Ishikawa (cell line): ENCODE measurements around the gene PCDH8.

ENCODE experiments used
- CEBPB ChIP-seq: IDR thresholded peaks from 2 replicates; pipeline ENCODE4 v1.6.1; 2012
- EGR1 ChIP-seq: IDR thresholded peaks from 2 replicates; pipeline ENCODE4 v1.6.1; 2012
- EP300 ChIP-seq: IDR thresholded peaks from 2 replicates; pipeline ENCODE4 v1.6.1; 2012; ENCODE audit warnings: borderline replicate concordance
- FOXM1 ChIP-seq: IDR thresholded peaks from 2 replicates; pipeline ENCODE4 v1.6.1; 2012; ENCODE audit warnings: low read depth, borderline replicate concordance
- NFIC ChIP-seq: IDR thresholded peaks from 2 replicates; pipeline ENCODE4 v1.6.1; 2012
- RAD21 ChIP-seq: IDR thresholded peaks from 2 replicates; pipeline ENCODE4 v1.6.1; 2012; ENCODE audit warnings: low read depth
- TAF1 ChIP-seq: IDR thresholded peaks from 2 replicates; pipeline ENCODE4 v1.6.1; 2012; ENCODE audit warnings: low read depth, mild to moderate bottlenecking
- TCF12 ChIP-seq: IDR thresholded peaks from 2 replicates; pipeline ENCODE4 v1.6.1; 2012; ENCODE audit warnings: low read depth
- YY1 ChIP-seq: IDR thresholded peaks from 2 replicates; pipeline ENCODE4 v1.6.1; 2012; ENCODE audit warnings: low read depth
- TF ChIP-seq, protein P1 (sequence below): IDR thresholded peaks from 2 replicates; pipeline ENCODE4 v1.6.1; 2012
- TF ChIP-seq, protein P2 (sequence below): IDR thresholded peaks from 2 replicates; pipeline ENCODE4 v1.6.1; 2012; ENCODE audit warnings: low read depth, mild to moderate bottlenecking

DNA sequence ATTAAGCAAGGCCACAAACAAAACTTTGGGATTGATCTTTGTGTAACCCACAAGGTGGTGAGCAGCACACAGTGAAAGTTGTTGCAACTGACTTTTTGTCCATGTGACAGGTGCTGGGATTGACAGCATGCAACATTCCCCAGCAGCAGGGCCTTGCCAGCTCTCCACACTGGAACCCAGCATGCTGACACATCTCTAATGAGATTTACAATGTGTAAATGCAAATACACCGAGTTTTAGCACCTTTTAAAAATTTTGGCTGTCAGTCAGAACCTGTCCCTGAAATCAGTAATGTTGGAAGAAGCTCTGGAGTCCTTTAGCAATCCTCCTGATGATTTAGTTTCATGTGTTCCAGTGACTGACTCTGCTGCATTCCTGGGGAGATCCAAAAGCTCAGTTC is 16.5 kb upstream of the PCDH8 start:
- TF ChIP-seq NFIC (no peak), TAF1 (no peak), RAD21 (no peak), EP300 (no peak), FOXM1 (no peak), CEBPB (no peak), YY1 (no peak), TCF12 (no peak), EGR1 (no peak)
- TF ChIP-seq, protein P1, sequence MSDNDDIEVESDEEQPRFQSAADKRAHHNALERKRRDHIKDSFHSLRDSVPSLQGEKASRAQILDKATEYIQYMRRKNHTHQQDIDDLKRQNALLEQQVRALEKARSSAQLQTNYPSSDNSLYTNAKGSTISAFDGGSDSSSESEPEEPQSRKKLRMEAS: no peak
- TF ChIP-seq, protein P2, sequence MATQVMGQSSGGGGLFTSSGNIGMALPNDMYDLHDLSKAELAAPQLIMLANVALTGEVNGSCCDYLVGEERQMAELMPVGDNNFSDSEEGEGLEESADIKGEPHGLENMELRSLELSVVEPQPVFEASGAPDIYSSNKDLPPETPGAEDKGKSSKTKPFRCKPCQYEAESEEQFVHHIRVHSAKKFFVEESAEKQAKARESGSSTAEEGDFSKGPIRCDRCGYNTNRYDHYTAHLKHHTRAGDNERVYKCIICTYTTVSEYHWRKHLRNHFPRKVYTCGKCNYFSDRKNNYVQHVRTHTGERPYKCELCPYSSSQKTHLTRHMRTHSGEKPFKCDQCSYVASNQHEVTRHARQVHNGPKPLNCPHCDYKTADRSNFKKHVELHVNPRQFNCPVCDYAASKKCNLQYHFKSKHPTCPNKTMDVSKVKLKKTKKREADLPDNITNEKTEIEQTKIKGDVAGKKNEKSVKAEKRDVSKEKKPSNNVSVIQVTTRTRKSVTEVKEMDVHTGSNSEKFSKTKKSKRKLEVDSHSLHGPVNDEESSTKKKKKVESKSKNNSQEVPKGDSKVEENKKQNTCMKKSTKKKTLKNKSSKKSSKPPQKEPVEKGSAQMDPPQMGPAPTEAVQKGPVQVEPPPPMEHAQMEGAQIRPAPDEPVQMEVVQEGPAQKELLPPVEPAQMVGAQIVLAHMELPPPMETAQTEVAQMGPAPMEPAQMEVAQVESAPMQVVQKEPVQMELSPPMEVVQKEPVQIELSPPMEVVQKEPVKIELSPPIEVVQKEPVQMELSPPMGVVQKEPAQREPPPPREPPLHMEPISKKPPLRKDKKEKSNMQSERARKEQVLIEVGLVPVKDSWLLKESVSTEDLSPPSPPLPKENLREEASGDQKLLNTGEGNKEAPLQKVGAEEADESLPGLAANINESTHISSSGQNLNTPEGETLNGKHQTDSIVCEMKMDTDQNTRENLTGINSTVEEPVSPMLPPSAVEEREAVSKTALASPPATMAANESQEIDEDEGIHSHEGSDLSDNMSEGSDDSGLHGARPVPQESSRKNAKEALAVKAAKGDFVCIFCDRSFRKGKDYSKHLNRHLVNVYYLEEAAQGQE: no peak
